ENCODE results near the gene SDS. TPM values are rescaled to one million over a fixed set of nuclear protein-coding genes. Genes with fewer than 3 reads are reported as not detected.
A peak's percentile ranks its signal among the peaks of the same experiment; 100 is the strongest.

SDS gene
- total RNA-seq, result not detected

- no peak for DNase-seq (ENCODE audit: low spot score in 2 of 2)
- no peak within 1 kb of the TSS for H3K27ac Mint-ChIP-seq
- no peak for ATAC-seq
- H3K36me3 Mint-ChIP-seq, result no peaks in the 10 kb centered on the region
- no peaks in the 10 kb centered on the region for H3K9me3 Mint-ChIP-seq
Measured at GRCh38 chr12:113403435-113404415, at the start of gene SDS. Gene SDS, minus strand, starts transcription at chr12:113403887. Its CDS starts 4,179 bp downstream, at chr12:113399708.

- no peak for ATAC-seq
- no peak overlapping the region for H3K27ac Mint-ChIP-seq
Measured at GRCh38 chr12:113453330-113453729, 49.6 kb upstream of the SDS start.

GRCh38 chr12:113452458-113452857 is 48.8 kb upstream of the SDS start:
- Mint-ChIP-seq H3K9me3 (no peaks in the 10 kb centered on the region), H3K36me3 (no peaks in the 10 kb centered on the region), H3K27ac (no peak overlapping the region)
- ATAC-seq, result no peak
- no peak for DNase-seq (ENCODE audit: low spot score in 2 of 2)

More at GRCh38 chr12:113453330-113453729, 49.6 kb upstream of the SDS start:
- no peaks in the 10 kb centered on the region for H3K36me3 Mint-ChIP-seq
- DNase-seq (ENCODE audit: low spot score in 2 of 2), result no peak
- H3K9me3 Mint-ChIP-seq, result no peaks in the 10 kb centered on the region

GRCh38 chr12:113449839-113450238 is 46.2 kb upstream of the SDS start:
- Mint-ChIP-seq H3K27ac (no peak overlapping the region), H3K36me3 (peaks cover 5 to 7% of the 10 kb centered on the region in 2 donors), H3K9me3 (no peaks in the 10 kb centered on the region)
- ATAC-seq (no peak), DNase-seq (ENCODE audit: low spot score in 2 of 2) (no peak)

- Mint-ChIP-seq H3K9me3 (no peaks in the 10 kb centered on the region), H3K36me3 (peaks cover 5 to 9% of the 10 kb centered on the region in 2 donors), H3K27ac (no peak overlapping the region)
- ATAC-seq (no peak), DNase-seq (ENCODE audit: low spot score in 2 of 2) (no peak)
Measured at GRCh38 chr12:113449299-113449698, 45.6 kb upstream of the SDS start.

GRCh38 chr12:113448873-113449272 is 45.2 kb upstream of the SDS start:
- Mint-ChIP-seq H3K27ac (no peak overlapping the region), H3K36me3 (peaks cover 5 to 9% of the 10 kb centered on the region in 2 donors), H3K9me3 (no peaks in the 10 kb centered on the region)
- DNase-seq (ENCODE audit: low spot score in 2 of 2) (no peak), ATAC-seq (no peak)

- ATAC-seq (peak in 1 of 2 donors; percentile 46), DNase-seq (ENCODE audit: low spot score in 2 of 2) (no peak)
- H3K9me3 Mint-ChIP-seq, result no peaks in the 10 kb centered on the region
- peaks cover 5 to 9% of the 10 kb centered on the region in 2 donors for H3K36me3 Mint-ChIP-seq
- no peak overlapping the region for H3K27ac Mint-ChIP-seq
Measured at GRCh38 chr12:113445544-113446171, 42.0 kb upstream of the SDS start.

- Mint-ChIP-seq H3K36me3 (peaks cover 5 to 9% of the 10 kb centered on the region in 2 donors), H3K9me3 (no peaks in the 10 kb centered on the region), H3K27ac (no peak overlapping the region)
- ATAC-seq (no peak), DNase-seq (ENCODE audit: low spot score in 2 of 2) (no peak)
Measured at GRCh38 chr12:113443030-113443539, 39.4 kb upstream of the SDS start.

GRCh38 chr12:113440947-113441782 is 37.5 kb upstream of the SDS start:
- Mint-ChIP-seq H3K9me3 (no peaks in the 10 kb centered on the region), H3K27ac (no peak overlapping the region), H3K36me3 (peaks cover 5 to 9% of the 10 kb centered on the region in 2 donors)
- no peak for DNase-seq (ENCODE audit: low spot score in 2 of 2)
- no peak for ATAC-seq

GRCh38 chr12:113440336-113440735 is 36.6 kb upstream of the SDS start:
- H3K9me3 Mint-ChIP-seq, result no peaks in the 10 kb centered on the region
- H3K36me3 Mint-ChIP-seq, result peaks cover 5 to 7% of the 10 kb centered on the region in 2 donors
- ATAC-seq, result no peak
- no peak for DNase-seq (ENCODE audit: low spot score in 2 of 2)
- H3K27ac Mint-ChIP-seq, result no peak overlapping the region

- ATAC-seq (no peak), DNase-seq (ENCODE audit: low spot score in 2 of 2) (no peak)
- Mint-ChIP-seq H3K36me3 (peaks cover 0 to under 1% of the 10 kb centered on the region in 2 donors), H3K9me3 (no peaks in the 10 kb centered on the region), H3K27ac (no peak overlapping the region)
Measured at GRCh38 chr12:113439606-113440030, 35.9 kb upstream of the SDS start.

- H3K9me3 Mint-ChIP-seq, result no peaks in the 10 kb centered on the region
- no peaks in the 10 kb centered on the region for H3K36me3 Mint-ChIP-seq
- ATAC-seq (no peak), DNase-seq (ENCODE audit: low spot score in 2 of 2) (no peak)
- H3K27ac Mint-ChIP-seq, result no peak overlapping the region
Measured at GRCh38 chr12:113439301-113439597, 35.6 kb upstream of the SDS start.

- ATAC-seq (no peak), DNase-seq (ENCODE audit: low spot score in 2 of 2) (no peak)
- H3K9me3 Mint-ChIP-seq, result no peaks in the 10 kb centered on the region
- H3K36me3 Mint-ChIP-seq, result no peaks in the 10 kb centered on the region
- H3K27ac Mint-ChIP-seq, result no peak overlapping the region
Measured at GRCh38 chr12:113438523-113439300, 35.0 kb upstream of the SDS start.

- ATAC-seq, result no peak
- DNase-seq (ENCODE audit: low spot score in 2 of 2), result no peak
- Mint-ChIP-seq H3K27ac (no peak overlapping the region), H3K36me3 (no peaks in the 10 kb centered on the region), H3K9me3 (no peaks in the 10 kb centered on the region)
Measured at GRCh38 chr12:113437729-113438100, 34.0 kb upstream of the SDS start.

GRCh38 chr12:113436993-113437728 is 33.5 kb upstream of the SDS start:
- no peak for ATAC-seq
- Mint-ChIP-seq H3K9me3 (no peaks in the 10 kb centered on the region), H3K27ac (no peak overlapping the region), H3K36me3 (no peaks in the 10 kb centered on the region)
- no peak for DNase-seq (ENCODE audit: low spot score in 2 of 2)

Data from activated naive CD4-positive, alpha-beta T cell treated with anti-CD3 and anti-CD28 coated beads, Interleukin-2, amount 50 U/mL, for 72 hours (primary cell).